GM23338 (cell line): ENCODE measurements around the gene DIP2C. TPM values are rescaled to one million over a fixed set of nuclear protein-coding genes. Genes with fewer than 3 reads are reported as not detected.

Experiments used
- ATAC-seq: fragments of 200-7000 bp; cut with Tn5 transposase; 3 replicates; pipeline ENCODE4 v1.9.1; 2020
- DNase-seq: peaks from one replicate; pipeline ENCODE4 v3.0.0-alpha.2; 2015; ENCODE audit warnings: low spot score
- H2AFZ ChIP-seq: fragments of 200-600 bp; sonication (generic); 2 replicates; pipeline ENCODE4 v1.8.0; 2016; ENCODE audit warnings: antibody characterized with exemption, mild to moderate bottlenecking, moderate library complexity
- H3F3A ChIP-seq: fragments of 200-600 bp; sonication (generic); replicated peaks from 2 replicates; pipeline ENCODE4 v1.8.0; 2017; ENCODE audit warnings: antibody characterized with exemption, mixed run types, low read depth
- H3K27ac ChIP-seq: fragments of 200-600 bp; sonication (generic); 2 replicates; pipeline ENCODE4 v1.6.1; 2016; ENCODE audit warnings: low read depth
- H3K27me3 ChIP-seq: fragments of 200-600 bp; sonication (generic); 2 replicates; pipeline ENCODE4 v1.8.0; 2016; ENCODE audit warnings: mild to moderate bottlenecking, mixed run types, moderate library complexity; ENCODE audit not compliant: insufficient read depth
- H3K36me3 ChIP-seq: fragments of 200-600 bp; sonication (generic); 2 replicates; pipeline ENCODE4 v1.8.0; 2016; ENCODE audit warnings: mild to moderate bottlenecking; ENCODE audit not compliant: insufficient read depth
- H3K4me1 ChIP-seq: fragments of 200-600 bp; sonication (generic); 2 replicates; pipeline ENCODE4 v1.8.0; 2016; ENCODE audit warnings: mild to moderate bottlenecking, moderate library complexity; ENCODE audit not compliant: insufficient read depth
- H3K4me2 ChIP-seq: fragments of 200-600 bp; sonication (generic); 2 replicates; pipeline ENCODE4 v1.7.1; 2017; ENCODE audit warnings: mixed run types
- H3K4me3 ChIP-seq: fragments of 200-600 bp; sonication (generic); 2 replicates; pipeline ENCODE4 v1.6.1; 2016; ENCODE audit warnings: mixed run types
- H3K79me2 ChIP-seq: fragments of 200-600 bp; sonication (generic); replicated peaks from 2 replicates; pipeline ENCODE4 v1.8.0; 2017; ENCODE audit warnings: mild to moderate bottlenecking; ENCODE audit not compliant: insufficient read depth
- H3K9me2 ChIP-seq: fragments of 200-600 bp; sonication (generic); 2 replicates; pipeline ENCODE4 v1.8.0; 2017; ENCODE audit not compliant: insufficient read depth
- H4K20me1 ChIP-seq: fragments of 200-600 bp; sonication (generic); replicated peaks from 2 replicates; pipeline ENCODE4 v1.8.0; 2017; ENCODE audit warnings: mild to moderate bottlenecking; ENCODE audit not compliant: insufficient read depth
- H3K27ac Mint-ChIP-seq: 2 replicates; pipeline ENCODE4 v1.8.0; 2020; ENCODE audit warnings: inconsistent platforms, mild to moderate bottlenecking, moderate library complexity, mixed read lengths
- H3K27me3 Mint-ChIP-seq: 3 replicates; pipeline ENCODE4 v1.8.0; 2022; ENCODE audit warnings: low read depth, mild to moderate bottlenecking, moderate library complexity, mixed read lengths, inconsistent platforms; ENCODE audit not compliant: insufficient read depth, poor library complexity
- H3K36me3 Mint-ChIP-seq: 3 replicates; pipeline ENCODE4 v1.8.0; 2021; ENCODE audit warnings: low read depth, mild to moderate bottlenecking, inconsistent platforms, moderate library complexity, mixed read lengths
- H3K4me1 Mint-ChIP-seq: 3 replicates; pipeline ENCODE4 v1.8.0; 2020; ENCODE audit warnings: mild to moderate bottlenecking, inconsistent platforms, mixed read lengths
- H3K4me3 Mint-ChIP-seq: 3 replicates; pipeline ENCODE4 v1.8.0; 2021; ENCODE audit warnings: moderate library complexity, mild to moderate bottlenecking, inconsistent platforms, mixed read lengths
- H3K9me3 Mint-ChIP-seq: 3 replicates; pipeline ENCODE4 v1.8.0; 2020; ENCODE audit warnings: moderate library complexity, mild to moderate bottlenecking, inconsistent platforms, mixed read lengths
- CREB1 ChIP-seq: fragments of 250-450 bp; sonication (Bioruptor Pico); IDR thresholded peaks from 2 replicates; pipeline ENCODE4 v1.5.0; 2020; ENCODE audit warnings: low read depth, mild to moderate bottlenecking, moderate library complexity
- EZH2 ChIP-seq: fragments of 200-600 bp; sonication (generic); IDR thresholded peaks from one replicate; pipeline ENCODE4 v1.8.0; 2017; ENCODE audit warnings: antibody characterized with exemption, mild to moderate bottlenecking, low read depth; ENCODE audit not compliant: unreplicated experiment
- EZH2phosphoT487 ChIP-seq: fragments of 200-600 bp; sonication (generic); IDR thresholded peaks from one replicate; pipeline ENCODE4 v1.8.1; 2018; ENCODE audit warnings: antibody characterized with exemption; ENCODE audit not compliant: unreplicated experiment
- JUNB ChIP-seq: IDR thresholded peaks from one replicate; pipeline ENCODE4 v1.6.1; 2016; ENCODE audit warnings: antibody characterized with exemption; ENCODE audit not compliant: unreplicated experiment
- NANOG ChIP-seq: IDR thresholded peaks from 2 replicates; pipeline ENCODE4 v1.6.1; 2016; ENCODE audit warnings: antibody characterized with exemption, borderline replicate concordance
- POLR2AphosphoS5 ChIP-seq: IDR thresholded peaks from 2 replicates; pipeline ENCODE4 v1.6.1; 2016; ENCODE audit warnings: antibody characterized with exemption, low read depth
- STAT1 ChIP-seq: IDR thresholded peaks from one replicate; pipeline ENCODE4 v1.6.1; 2016; ENCODE audit warnings: antibody characterized with exemption; ENCODE audit not compliant: unreplicated experiment
- ZNF114 ChIP-seq: fragments of 250-450 bp; sonication (Bioruptor Pico); IDR thresholded peaks from 2 replicates; pipeline ENCODE4 v1.5.0; 2020; ENCODE audit warnings: mild to moderate bottlenecking, moderate library complexity
- ZNF331 ChIP-seq: fragments of 250-450 bp; sonication (Bioruptor Pico); IDR thresholded peaks from 2 replicates; pipeline ENCODE4 v1.5.0; 2020; ENCODE audit warnings: low read depth, mild to moderate bottlenecking, moderate library complexity
- polyA plus RNA-seq: library from polyadenylated mRNA; unstranded; fragments of >200 nt; fragmentation: Nextera tagmentation; extraction: Ambion mirVana; gene quantifications from 2 replicates; pipeline ENCODE4 v1.2.1, GENCODE V29; 2016
- total RNA-seq: library from RNA; depleted of rRNA; stranded (reverse); fragments of >200 nt; shearing (Covaris generic); gene quantifications from 2 replicates; pipeline ENCODE4 v1.2.3, GENCODE V29; 2014
- TF ChIP-seq, protein P1 (sequence below): fragments of 250-450 bp; sonication (Bioruptor Pico); IDR thresholded peaks from 2 replicates; pipeline ENCODE4 v1.5.0; 2020; ENCODE audit warnings: mild to moderate bottlenecking, moderate library complexity
- TF ChIP-seq, protein P2 (sequence below): IDR thresholded peaks from 2 replicates; pipeline ENCODE4 v1.6.1; 2016; ENCODE audit warnings: antibody characterized with exemption
- TF ChIP-seq, protein P3 (sequence below): IDR thresholded peaks from one replicate; pipeline ENCODE4 v1.6.1; 2018; ENCODE audit warnings: antibody characterized with exemption; ENCODE audit not compliant: unreplicated experiment
- TF ChIP-seq, protein P4 (sequence below), 2 experiments: fragments of 200-600 bp in 1 of 2; sonication (generic) in 1 of 2; conservative IDR thresholded peaks; 2 replicates each; pipeline versions ENCODE4 v1.5.1 to v1.6.1; 2016 to 2017; ENCODE audit warnings: antibody characterized with exemption in 2 of 2, low read depth in 2 of 2, mild to moderate bottlenecking in 2 of 2, moderate library complexity in 1 of 2

The DIP2C gene
- total and polyA plus RNA-seq, 2 experiments from 2014 or later: 5.1 to 7.7 TPM

DNA sequence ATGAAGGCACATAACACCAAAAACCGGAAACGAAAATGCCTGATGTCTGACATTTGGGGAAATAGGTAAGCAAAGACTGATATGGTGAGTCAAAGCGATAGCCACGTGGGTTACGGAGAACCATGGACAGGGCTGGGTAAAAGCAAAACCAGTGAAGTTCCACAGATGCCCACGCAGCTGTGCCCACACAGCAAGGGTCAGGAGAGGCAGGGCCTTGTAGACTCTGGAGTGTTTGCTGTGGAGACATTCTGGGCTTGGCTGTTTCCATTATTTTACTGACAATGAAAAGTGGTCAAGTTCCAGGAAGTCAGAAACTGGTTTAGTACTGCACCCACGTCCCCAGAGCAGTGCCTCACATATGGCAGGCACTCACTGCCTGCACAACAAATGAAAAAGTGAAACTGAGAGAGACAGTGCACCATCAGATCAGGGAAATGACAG, 405.5 kb downstream of the DIP2C start:
- H3K27me3 Mint-ChIP-seq: peaks cover 5% of the 10 kb centered on the region
- H3K79me2 ChIP-seq: no peaks in the 10 kb centered on the region
- no peak overlapping the region for H2AFZ ChIP-seq
- no peaks in the 10 kb centered on the region for H3K9me2 ChIP-seq
- no peak for TF ChIP-seq CREB1 (CRISPR knock-in tag)
- no peak for TF ChIP-seq NANOG
- TF ChIP-seq, protein P1, sequence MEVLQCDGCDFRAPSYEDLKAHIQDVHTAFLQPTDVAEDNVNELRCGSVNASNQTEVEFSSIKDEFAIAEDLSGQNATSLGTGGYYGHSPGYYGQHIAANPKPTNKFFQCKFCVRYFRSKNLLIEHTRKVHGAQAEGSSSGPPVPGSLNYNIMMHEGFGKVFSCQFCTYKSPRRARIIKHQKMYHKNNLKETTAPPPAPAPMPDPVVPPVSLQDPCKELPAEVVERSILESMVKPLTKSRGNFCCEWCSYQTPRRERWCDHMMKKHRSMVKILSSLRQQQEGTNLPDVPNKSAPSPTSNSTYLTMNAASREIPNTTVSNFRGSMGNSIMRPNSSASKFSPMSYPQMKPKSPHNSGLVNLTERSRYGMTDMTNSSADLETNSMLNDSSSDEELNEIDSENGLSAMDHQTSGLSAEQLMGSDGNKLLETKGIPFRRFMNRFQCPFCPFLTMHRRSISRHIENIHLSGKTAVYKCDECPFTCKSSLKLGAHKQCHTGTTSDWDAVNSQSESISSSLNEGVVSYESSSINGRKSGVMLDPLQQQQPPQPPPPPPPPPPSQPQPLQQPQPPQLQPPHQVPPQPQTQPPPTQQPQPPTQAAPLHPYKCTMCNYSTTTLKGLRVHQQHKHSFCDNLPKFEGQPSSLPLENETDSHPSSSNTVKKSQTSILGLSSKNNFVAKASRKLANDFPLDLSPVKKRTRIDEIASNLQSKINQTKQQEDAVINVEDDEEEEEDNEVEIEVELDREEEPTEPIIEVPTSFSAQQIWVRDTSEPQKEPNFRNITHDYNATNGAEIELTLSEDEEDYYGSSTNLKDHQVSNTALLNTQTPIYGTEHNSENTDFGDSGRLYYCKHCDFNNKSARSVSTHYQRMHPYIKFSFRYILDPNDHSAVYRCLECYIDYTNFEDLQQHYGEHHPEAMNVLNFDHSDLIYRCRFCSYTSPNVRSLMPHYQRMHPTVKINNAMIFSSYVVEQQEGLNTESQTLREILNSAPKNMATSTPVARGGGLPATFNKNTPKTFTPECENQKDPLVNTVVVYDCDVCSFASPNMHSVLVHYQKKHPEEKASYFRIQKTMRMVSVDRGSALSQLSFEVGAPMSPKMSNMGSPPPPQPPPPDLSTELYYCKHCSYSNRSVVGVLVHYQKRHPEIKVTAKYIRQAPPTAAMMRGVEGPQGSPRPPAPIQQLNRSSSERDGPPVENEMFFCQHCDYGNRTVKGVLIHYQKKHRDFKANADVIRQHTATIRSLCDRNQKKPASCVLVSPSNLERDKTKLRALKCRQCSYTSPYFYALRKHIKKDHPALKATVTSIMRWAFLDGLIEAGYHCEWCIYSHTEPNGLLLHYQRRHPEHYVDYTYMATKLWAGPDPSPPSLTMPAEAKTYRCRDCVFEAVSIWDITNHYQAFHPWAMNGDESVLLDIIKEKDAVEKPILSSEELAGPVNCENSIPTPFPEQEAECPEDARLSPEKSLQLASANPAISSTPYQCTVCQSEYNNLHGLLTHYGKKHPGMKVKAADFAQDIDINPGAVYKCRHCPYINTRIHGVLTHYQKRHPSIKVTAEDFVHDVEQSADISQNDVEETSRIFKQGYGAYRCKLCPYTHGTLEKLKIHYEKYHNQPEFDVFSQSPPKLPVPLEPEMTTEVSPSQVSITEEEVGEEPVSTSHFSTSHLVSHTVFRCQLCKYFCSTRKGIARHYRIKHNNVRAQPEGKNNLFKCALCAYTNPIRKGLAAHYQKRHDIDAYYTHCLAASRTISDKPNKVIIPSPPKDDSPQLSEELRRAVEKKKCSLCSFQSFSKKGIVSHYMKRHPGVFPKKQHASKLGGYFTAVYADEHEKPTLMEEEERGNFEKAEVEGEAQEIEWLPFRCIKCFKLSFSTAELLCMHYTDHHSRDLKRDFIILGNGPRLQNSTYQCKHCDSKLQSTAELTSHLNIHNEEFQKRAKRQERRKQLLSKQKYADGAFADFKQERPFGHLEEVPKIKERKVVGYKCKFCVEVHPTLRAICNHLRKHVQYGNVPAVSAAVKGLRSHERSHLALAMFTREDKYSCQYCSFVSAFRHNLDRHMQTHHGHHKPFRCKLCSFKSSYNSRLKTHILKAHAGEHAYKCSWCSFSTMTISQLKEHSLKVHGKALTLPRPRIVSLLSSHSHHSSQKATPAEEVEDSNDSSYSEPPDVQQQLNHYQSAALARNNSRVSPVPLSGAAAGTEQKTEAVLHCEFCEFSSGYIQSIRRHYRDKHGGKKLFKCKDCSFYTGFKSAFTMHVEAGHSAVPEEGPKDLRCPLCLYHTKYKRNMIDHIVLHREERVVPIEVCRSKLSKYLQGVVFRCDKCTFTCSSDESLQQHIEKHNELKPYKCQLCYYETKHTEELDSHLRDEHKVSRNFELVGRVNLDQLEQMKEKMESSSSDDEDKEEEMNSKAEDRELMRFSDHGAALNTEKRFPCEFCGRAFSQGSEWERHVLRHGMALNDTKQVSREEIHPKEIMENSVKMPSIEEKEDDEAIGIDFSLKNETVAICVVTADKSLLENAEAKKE: no peak
- TF ChIP-seq, protein P2, sequence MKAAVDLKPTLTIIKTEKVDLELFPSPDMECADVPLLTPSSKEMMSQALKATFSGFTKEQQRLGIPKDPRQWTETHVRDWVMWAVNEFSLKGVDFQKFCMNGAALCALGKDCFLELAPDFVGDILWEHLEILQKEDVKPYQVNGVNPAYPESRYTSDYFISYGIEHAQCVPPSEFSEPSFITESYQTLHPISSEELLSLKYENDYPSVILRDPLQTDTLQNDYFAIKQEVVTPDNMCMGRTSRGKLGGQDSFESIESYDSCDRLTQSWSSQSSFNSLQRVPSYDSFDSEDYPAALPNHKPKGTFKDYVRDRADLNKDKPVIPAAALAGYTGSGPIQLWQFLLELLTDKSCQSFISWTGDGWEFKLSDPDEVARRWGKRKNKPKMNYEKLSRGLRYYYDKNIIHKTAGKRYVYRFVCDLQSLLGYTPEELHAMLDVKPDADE: no peak
- no peak for TF ChIP-seq JUNB
- no peak for TF ChIP-seq ZNF331
- TF ChIP-seq, protein P3, sequence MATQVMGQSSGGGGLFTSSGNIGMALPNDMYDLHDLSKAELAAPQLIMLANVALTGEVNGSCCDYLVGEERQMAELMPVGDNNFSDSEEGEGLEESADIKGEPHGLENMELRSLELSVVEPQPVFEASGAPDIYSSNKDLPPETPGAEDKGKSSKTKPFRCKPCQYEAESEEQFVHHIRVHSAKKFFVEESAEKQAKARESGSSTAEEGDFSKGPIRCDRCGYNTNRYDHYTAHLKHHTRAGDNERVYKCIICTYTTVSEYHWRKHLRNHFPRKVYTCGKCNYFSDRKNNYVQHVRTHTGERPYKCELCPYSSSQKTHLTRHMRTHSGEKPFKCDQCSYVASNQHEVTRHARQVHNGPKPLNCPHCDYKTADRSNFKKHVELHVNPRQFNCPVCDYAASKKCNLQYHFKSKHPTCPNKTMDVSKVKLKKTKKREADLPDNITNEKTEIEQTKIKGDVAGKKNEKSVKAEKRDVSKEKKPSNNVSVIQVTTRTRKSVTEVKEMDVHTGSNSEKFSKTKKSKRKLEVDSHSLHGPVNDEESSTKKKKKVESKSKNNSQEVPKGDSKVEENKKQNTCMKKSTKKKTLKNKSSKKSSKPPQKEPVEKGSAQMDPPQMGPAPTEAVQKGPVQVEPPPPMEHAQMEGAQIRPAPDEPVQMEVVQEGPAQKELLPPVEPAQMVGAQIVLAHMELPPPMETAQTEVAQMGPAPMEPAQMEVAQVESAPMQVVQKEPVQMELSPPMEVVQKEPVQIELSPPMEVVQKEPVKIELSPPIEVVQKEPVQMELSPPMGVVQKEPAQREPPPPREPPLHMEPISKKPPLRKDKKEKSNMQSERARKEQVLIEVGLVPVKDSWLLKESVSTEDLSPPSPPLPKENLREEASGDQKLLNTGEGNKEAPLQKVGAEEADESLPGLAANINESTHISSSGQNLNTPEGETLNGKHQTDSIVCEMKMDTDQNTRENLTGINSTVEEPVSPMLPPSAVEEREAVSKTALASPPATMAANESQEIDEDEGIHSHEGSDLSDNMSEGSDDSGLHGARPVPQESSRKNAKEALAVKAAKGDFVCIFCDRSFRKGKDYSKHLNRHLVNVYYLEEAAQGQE: no peak
- no peak for TF ChIP-seq EZH2phosphoT487
- TF ChIP-seq STAT1: no peak
- TF ChIP-seq POLR2AphosphoS5: no peak
- TF ChIP-seq EZH2: no peak
- no peak for TF ChIP-seq ZNF114
- TF ChIP-seq, protein P4, sequence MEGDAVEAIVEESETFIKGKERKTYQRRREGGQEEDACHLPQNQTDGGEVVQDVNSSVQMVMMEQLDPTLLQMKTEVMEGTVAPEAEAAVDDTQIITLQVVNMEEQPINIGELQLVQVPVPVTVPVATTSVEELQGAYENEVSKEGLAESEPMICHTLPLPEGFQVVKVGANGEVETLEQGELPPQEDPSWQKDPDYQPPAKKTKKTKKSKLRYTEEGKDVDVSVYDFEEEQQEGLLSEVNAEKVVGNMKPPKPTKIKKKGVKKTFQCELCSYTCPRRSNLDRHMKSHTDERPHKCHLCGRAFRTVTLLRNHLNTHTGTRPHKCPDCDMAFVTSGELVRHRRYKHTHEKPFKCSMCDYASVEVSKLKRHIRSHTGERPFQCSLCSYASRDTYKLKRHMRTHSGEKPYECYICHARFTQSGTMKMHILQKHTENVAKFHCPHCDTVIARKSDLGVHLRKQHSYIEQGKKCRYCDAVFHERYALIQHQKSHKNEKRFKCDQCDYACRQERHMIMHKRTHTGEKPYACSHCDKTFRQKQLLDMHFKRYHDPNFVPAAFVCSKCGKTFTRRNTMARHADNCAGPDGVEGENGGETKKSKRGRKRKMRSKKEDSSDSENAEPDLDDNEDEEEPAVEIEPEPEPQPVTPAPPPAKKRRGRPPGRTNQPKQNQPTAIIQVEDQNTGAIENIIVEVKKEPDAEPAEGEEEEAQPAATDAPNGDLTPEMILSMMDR (conservative IDR thresholded peaks at IDR 0.05; ENCODE audit: low read depth in 2 of 2): no peak
- DNase-seq (no peak), ATAC-seq (no peak)
- no peak overlapping the region for H3K27ac ChIP-seq
- H3K4me3 ChIP-seq: no peak overlapping the region
- no peaks in the 10 kb centered on the region for H3K9me3 Mint-ChIP-seq
- no peak overlapping the region for H3K4me2 ChIP-seq
- H3K27ac Mint-ChIP-seq: no peak overlapping the region
- no peaks in the 10 kb centered on the region for H4K20me1 ChIP-seq
- H3F3A ChIP-seq: no peaks in the 10 kb centered on the region
- H3K27me3 ChIP-seq: no peaks in the 10 kb centered on the region
- peaks cover 10% of the 10 kb centered on the region for H3K4me1 Mint-ChIP-seq
- no peaks in the 10 kb centered on the region for H3K4me1 ChIP-seq
- peaks cover 9% of the 10 kb centered on the region for H3K36me3 Mint-ChIP-seq
- H3K4me3 Mint-ChIP-seq: no peak overlapping the region
- no peaks in the 10 kb centered on the region for H3K36me3 ChIP-seq
